ENCODE results near the gene KIRREL3.
A peak's percentile ranks its signal among the peaks of the same experiment; 100 is the strongest.

Gene KIRREL3

GRCh38 chr11:127000291-127000968 lies at the start of gene KIRREL3:
TSS of gene KIRREL3 (minus strand) at chr11:127000770.
- H3K4me3 ChIP-seq (ENCODE audit: low read depth, low read length) = peak within 1 kb of the TSS; percentile 73
- no peak for TF ChIP-seq CTCF (IDR thresholded peaks at IDR 0.05; ENCODE audit: low read depth, low read length)

- TF ChIP-seq CTCF (IDR thresholded peaks at IDR 0.05; ENCODE audit: low read depth, low read length) = no peak
- no peak overlapping the region for H3K4me3 ChIP-seq (ENCODE audit: low read depth, low read length)
Measured at GRCh38 chr11:127050186-127050585, 49.6 kb upstream of the KIRREL3 start.

- no peak for TF ChIP-seq CTCF (IDR thresholded peaks at IDR 0.05; ENCODE audit: low read depth, low read length)
- H3K4me3 ChIP-seq (ENCODE audit: low read depth, low read length) = no peak overlapping the region
Measured at GRCh38 chr11:127049486-127049885, 48.9 kb upstream of the KIRREL3 start.

GRCh38 chr11:127044535-127044934 lies 44.0 kb upstream of the KIRREL3 start:
- TF ChIP-seq CTCF (IDR thresholded peaks at IDR 0.05; ENCODE audit: low read depth, low read length) = no peak
- H3K4me3 ChIP-seq (ENCODE audit: low read depth, low read length) = no peak overlapping the region

- no peak overlapping the region for H3K4me3 ChIP-seq (ENCODE audit: low read depth, low read length)
- no peak for TF ChIP-seq CTCF (IDR thresholded peaks at IDR 0.05; ENCODE audit: low read depth, low read length)
Measured at GRCh38 chr11:127042445-127042844, 41.9 kb upstream of the KIRREL3 start.

GRCh38 chr11:127039591-127039990 lies 39.0 kb upstream of the KIRREL3 start:
- TF ChIP-seq CTCF (IDR thresholded peaks at IDR 0.05; ENCODE audit: low read depth, low read length) = no peak

GRCh38 chr11:127037596-127037995 lies 37.0 kb upstream of the KIRREL3 start:
- TF ChIP-seq CTCF (IDR thresholded peaks at IDR 0.05; ENCODE audit: low read depth, low read length) = no peak
- H3K4me3 ChIP-seq (ENCODE audit: low read depth, low read length) = no peak overlapping the region

More at GRCh38 chr11:127039591-127039990, 39.0 kb upstream of the KIRREL3 start:
- H3K4me3 ChIP-seq (ENCODE audit: low read depth, low read length) = no peak overlapping the region

Data from WI38 (cell line).